HAP-1 (cell line): ENCODE results near the gene PHF21A.

Experiments
- DNase-seq, 2 experiments: peaks; one replicate each; pipeline ENCODE4 v3.0.0-alpha.2; 2016 to 2020; ENCODE audit warnings: low spot score in 2 of 2
- H3K27me3 ChIP-seq: fragments of 250-450 bp; sonication (Bioruptor Pico); 2 replicates; pipeline ENCODE4 v1.5.1; 2020; ENCODE audit warnings: low read depth, mild to moderate bottlenecking, moderate library complexity
- H3K36me3 ChIP-seq: fragments of 250-450 bp; sonication (Bioruptor Pico); replicated peaks from 2 replicates; pipeline ENCODE4 v1.5.1; 2020; ENCODE audit warnings: mild to moderate bottlenecking
- H3K4me1 ChIP-seq: fragments of 250-450 bp; sonication (Bioruptor Pico); 2 replicates; pipeline ENCODE4 v1.5.1; 2020; ENCODE audit warnings: mild to moderate bottlenecking
- H3K4me3 ChIP-seq: fragments of 250-450 bp; sonication (Bioruptor Pico); 2 replicates; pipeline ENCODE4 v1.5.1; 2020; ENCODE audit warnings: mild to moderate bottlenecking, moderate library complexity
- H3K9me3 ChIP-seq: fragments of 250-450 bp; sonication (Bioruptor Pico); 2 replicates; pipeline ENCODE4 v1.5.1; 2020; ENCODE audit warnings: mild to moderate bottlenecking, moderate library complexity
- in situ Hi-C: fragments of 300-500 bp; cut with MboI; formaldehyde crosslinking; loops from 3 replicates; pipeline ENCODE4 v1.14.3; 2020; ENCODE audit warnings: low sequenced_read_pairs, inconsistent platforms, mixed read lengths

Gene PHF21A

DNA sequence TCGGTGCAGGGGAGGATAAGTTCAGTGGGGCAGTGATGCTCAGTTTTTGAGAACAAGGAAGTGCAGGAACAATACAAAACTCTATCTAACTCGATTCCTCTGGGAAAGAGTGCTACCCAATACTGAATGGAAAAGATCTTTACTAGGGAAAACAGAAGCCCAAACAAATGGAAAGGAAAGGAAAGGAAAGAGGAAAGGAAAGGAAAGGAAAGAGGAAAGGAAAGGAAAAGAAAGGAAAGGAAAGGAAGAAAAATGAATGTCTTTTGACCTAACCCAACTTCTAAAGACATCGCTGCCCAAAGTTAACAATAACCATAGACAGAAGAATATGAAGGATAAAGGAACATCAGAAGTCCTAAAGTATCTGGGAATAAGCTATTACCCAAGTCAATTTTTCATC is 41.6 kb downstream of the PHF21A start:
- no peak for DNase-seq
- Histone ChIP-seq H3K36me3 (peaks cover 11% of the 10 kb centered on the region), H3K4me3 (no peak overlapping the region), H3K9me3 (no peaks in the 10 kb centered on the region), H3K4me1 (no peaks in the 10 kb centered on the region), H3K27me3 (no peaks in the 10 kb centered on the region)
- in situ Hi-C loops: no loop called here

DNA sequence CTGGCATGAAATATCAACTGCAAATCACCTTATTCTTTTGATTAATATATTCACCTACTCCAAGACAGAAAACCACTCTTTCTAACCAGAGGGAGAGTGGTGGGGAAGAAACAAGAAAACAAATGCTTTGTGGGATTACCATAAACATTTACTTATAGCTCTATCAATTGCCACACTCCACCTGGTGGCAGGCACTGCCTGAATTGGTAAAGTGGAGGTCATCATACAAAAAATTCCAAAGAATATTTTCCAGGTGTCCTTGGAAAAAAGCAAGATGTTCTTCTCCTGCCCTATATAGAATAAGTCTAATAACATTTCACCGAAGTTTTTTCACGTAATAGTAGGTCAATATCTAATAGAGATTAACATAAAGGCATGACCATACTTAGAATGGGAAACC is 45.3 kb downstream of the PHF21A start:
- Histone ChIP-seq H3K36me3 (peaks cover 6% of the 10 kb centered on the region; the same call in 1 of the 2 replicates), H3K4me3 (no peak overlapping the region), H3K4me1 (no peaks in the 10 kb centered on the region), H3K9me3 (no peaks in the 10 kb centered on the region), H3K27me3 (no peaks in the 10 kb centered on the region)
- no peak for DNase-seq
- in situ Hi-C loops: no loop called here

DNA sequence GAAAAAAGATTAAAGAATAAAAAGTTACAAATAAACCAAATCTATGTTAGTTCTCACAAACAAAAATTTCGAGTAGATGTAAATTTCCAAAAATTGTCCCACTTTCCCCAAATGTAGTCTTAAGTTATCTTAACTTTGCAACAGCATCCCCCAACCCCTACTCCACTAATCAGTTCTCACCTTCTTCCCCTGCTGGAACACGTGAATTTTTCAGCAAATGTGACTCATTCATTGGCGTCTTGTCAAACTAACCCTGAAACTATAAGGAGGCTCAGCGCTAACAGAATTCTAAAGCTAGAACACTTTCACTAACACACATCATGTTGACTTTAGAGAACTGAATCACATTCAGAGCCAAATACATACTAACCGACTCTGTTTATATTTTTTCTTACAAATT is 46.1 kb downstream of the PHF21A start:
- no peaks in the 10 kb centered on the region for H3K27me3 ChIP-seq
- no peaks in the 10 kb centered on the region for H3K9me3 ChIP-seq
- DNase-seq: no peak
- in situ Hi-C loops: no loop called here
- H3K36me3 ChIP-seq: peaks cover 6% of the 10 kb centered on the region; the same call in 1 of the 2 replicates
- no peak overlapping the region for H3K4me3 ChIP-seq
- no peaks in the 10 kb centered on the region for H3K4me1 ChIP-seq

- Histone ChIP-seq H3K4me1 (no peaks in the 10 kb centered on the region), H3K4me3 (no peak overlapping the region), H3K36me3 (peaks cover 6% of the 10 kb centered on the region; the same call in 1 of the 2 replicates), H3K9me3 (no peaks in the 10 kb centered on the region), H3K27me3 (no peaks in the 10 kb centered on the region)
- in situ Hi-C loops: no loop called here
- no peak for DNase-seq
These were observed 47.6 kb downstream of the PHF21A start for GRCh38 chr11:46073632-46074031.

DNA sequence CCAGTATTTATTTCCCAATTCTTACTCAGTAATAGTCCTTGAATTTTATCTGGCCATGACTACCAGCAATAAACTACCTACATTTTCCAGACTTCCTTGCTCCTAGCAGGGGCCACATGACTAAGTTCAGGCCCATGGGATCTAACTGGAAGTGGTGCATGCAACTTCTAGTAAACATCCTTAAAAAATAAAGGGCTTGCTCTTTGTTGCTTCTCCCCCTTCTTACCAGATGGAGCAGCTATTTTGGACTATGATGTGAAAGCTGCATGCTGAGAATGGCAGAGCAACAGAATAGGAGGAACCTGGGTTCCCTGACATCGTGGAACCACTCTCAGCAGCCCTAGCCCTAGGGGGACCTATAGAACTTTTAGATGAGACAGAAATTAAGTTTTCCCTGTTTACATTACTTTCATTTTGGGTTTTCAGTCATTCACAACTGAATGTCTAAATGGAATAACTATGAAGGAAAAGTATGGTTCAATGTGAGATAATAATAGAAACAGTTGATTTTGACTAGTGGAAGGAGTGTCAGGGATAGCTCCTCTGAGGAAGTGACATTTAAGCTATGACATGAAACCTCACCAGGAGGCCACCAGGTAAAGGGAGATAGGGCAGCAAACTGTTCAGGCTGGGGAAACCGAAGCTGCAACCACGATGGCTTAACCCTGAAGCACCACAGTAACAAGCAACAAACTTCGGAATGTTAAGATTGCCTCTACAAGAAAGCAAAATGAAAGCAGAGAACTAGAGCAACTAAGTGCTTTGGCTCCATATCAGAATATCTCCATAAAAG is 48.9 kb downstream of the PHF21A start:
- DNase-seq: no peak
- Histone ChIP-seq H3K36me3 (peaks cover 6% of the 10 kb centered on the region; the same call in 1 of the 2 replicates), H3K4me3 (no peak overlapping the region), H3K27me3 (no peaks in the 10 kb centered on the region), H3K9me3 (no peaks in the 10 kb centered on the region), H3K4me1 (no peaks in the 10 kb centered on the region)
- in situ Hi-C loops: no loop called here

DNA sequence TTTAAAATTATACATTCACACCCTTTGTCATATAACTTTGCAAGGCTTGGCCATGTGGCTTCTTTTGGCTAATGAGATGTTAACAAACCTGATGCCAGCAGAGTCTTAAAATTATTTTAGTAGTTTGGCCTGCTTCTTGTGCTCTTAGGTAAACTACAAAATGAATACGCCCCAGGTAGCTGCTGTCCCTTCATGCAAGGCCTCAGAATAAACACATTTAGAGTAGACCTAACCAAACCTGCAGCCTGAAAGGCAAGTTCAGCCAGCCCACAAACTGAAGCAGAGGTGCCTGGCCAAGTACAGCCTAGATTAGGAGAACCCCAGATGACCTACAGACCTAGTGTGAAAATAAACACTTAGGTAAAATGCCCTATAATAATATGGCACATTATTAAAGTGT is 50.2 kb downstream of the PHF21A start:
- Histone ChIP-seq H3K9me3 (no peaks in the 10 kb centered on the region), H3K36me3 (no peaks in the 10 kb centered on the region; the same call in 1 of the 2 replicates), H3K4me1 (no peaks in the 10 kb centered on the region), H3K27me3 (no peaks in the 10 kb centered on the region), H3K4me3 (no peak overlapping the region)
- in situ Hi-C loops: no loop called here
- DNase-seq: no peak

DNA sequence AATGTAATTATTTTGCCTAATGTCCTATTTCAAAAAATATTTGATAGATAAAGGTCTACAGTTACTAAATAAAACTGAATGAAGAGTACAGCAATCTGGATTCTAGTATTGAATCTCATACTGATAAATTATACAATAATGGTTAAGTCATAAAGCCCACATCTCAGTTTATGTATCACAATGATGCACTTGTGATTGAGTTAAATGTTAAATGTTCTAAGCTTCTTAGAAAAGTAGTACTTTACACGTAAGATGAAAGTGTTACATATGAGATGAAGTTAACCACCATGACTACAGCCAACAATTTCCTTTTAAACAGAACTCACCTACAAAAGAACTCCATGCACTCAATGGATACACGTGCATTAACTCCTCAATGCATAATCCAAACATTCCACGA is 51.7 kb downstream of the PHF21A start:
- Histone ChIP-seq H3K9me3 (no peaks in the 10 kb centered on the region), H3K27me3 (no peaks in the 10 kb centered on the region), H3K36me3 (no peaks in the 10 kb centered on the region), H3K4me3 (no peak overlapping the region), H3K4me1 (no peaks in the 10 kb centered on the region)
- DNase-seq: no peak
- in situ Hi-C loops: no loop called here

DNA sequence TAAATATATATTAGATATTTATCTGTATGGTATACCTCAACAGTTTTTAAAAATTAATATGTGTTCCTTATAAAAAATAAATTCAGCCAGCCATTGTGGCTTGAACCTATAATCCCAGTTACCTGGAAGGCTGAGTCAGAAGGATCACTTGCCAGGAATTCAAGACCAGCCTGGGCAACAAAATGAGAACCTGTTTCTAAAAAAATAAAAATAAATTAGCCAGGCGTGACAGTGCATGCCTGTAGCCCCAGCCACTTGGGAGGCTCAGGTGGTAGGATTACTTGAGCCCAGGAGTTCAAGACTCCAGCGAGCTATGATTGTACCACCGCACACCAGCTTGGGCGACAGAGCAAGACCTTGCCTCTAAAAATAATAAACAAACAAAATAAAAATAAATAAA is 54.9 kb downstream of the PHF21A start:
- in situ Hi-C loops: no loop called here
- H3K4me3 ChIP-seq: no peak overlapping the region
- H3K4me1 ChIP-seq: no peaks in the 10 kb centered on the region
- no peak for DNase-seq
- H3K9me3 ChIP-seq: no peaks in the 10 kb centered on the region
- H3K27me3 ChIP-seq: no peaks in the 10 kb centered on the region
- no peaks in the 10 kb centered on the region for H3K36me3 ChIP-seq

GRCh38 chr11:46065681-46066080 is 55.6 kb downstream of the PHF21A start:
- no peak for DNase-seq
- in situ Hi-C loops: no loop called here
- Histone ChIP-seq H3K4me1 (no peaks in the 10 kb centered on the region), H3K27me3 (no peaks in the 10 kb centered on the region), H3K4me3 (no peak overlapping the region), H3K36me3 (no peaks in the 10 kb centered on the region), H3K9me3 (no peaks in the 10 kb centered on the region)

DNA sequence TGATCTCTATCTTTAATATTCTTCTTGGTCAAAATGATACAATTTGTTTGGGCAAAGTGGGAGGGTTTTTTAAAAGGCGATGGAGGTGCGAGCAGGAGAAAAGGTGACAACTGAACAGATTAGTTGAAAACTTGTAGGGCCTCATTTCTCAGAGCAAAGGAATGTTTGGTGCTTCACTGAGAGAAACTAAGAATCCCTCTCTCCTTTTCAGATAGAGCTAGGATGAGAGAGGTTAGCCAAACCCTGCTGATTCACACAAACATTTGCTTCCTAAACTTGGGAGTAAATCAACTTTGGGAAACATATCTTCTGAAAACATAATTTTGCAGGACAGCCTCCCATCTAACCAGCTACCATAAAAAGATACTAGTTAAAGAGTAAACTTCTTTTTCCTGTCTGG is 57.0 kb downstream of the PHF21A start:
- in situ Hi-C loops: no loop called here
- no peaks in the 10 kb centered on the region for H3K4me1 ChIP-seq
- no peak for DNase-seq
- H3K4me3 ChIP-seq: no peak overlapping the region
- no peaks in the 10 kb centered on the region for H3K36me3 ChIP-seq
- no peaks in the 10 kb centered on the region for H3K9me3 ChIP-seq
- H3K27me3 ChIP-seq: no peaks in the 10 kb centered on the region

- DNase-seq: no peak
- Histone ChIP-seq H3K27me3 (no peaks in the 10 kb centered on the region), H3K9me3 (no peaks in the 10 kb centered on the region), H3K4me1 (no peaks in the 10 kb centered on the region), H3K36me3 (no peaks in the 10 kb centered on the region), H3K4me3 (no peak overlapping the region)
- in situ Hi-C loops: no loop called here
These were observed 58.1 kb downstream of the PHF21A start for GRCh38 chr11:46063138-46063537.

- Histone ChIP-seq H3K36me3 (no peaks in the 10 kb centered on the region), H3K4me1 (peaks cover 8% of the 10 kb centered on the region), H3K27me3 (no peaks in the 10 kb centered on the region), H3K4me3 (no peak overlapping the region), H3K9me3 (no peaks in the 10 kb centered on the region)
- in situ Hi-C loops: no loop called here
- no peak for DNase-seq
These were observed 61.2 kb downstream of the PHF21A start for GRCh38 chr11:46060013-46060412.

- in situ Hi-C loops: no loop called here
- no peaks in the 10 kb centered on the region for H3K27me3 ChIP-seq
- no peak for DNase-seq
- H3K4me3 ChIP-seq: no peak overlapping the region
- H3K36me3 ChIP-seq: no peaks in the 10 kb centered on the region
- no peaks in the 10 kb centered on the region for H3K9me3 ChIP-seq
- peaks cover 8% of the 10 kb centered on the region for H3K4me1 ChIP-seq
These were observed 63.8 kb downstream of the PHF21A start for GRCh38 chr11:46057489-46057888.

DNA sequence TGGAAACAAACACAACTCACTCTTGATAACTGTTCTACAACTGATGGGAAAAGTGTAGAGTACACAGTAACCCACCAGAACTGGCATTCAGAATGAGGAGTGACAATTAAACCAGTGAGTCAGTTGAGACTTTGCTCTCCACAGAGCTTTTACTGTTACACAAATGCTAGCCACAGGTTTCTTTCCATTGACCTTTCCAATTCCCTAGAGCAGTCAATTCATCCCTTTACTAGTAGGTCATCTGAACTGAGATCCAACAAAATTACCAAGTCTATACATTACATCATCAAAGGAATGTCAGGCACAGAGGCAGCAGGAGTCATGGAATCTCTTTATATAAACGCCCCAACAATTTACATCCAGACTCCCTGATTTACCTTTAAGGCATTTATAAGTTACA is 65.9 kb downstream of the PHF21A start:
- Histone ChIP-seq H3K9me3 (no peaks in the 10 kb centered on the region), H3K36me3 (no peaks in the 10 kb centered on the region), H3K4me1 (peaks cover 17% of the 10 kb centered on the region), H3K27me3 (no peaks in the 10 kb centered on the region), H3K4me3 (no peak overlapping the region)
- DNase-seq: peak in 1 of 2 experiments; percentile 63
- in situ Hi-C loops: no loop called here

DNA sequence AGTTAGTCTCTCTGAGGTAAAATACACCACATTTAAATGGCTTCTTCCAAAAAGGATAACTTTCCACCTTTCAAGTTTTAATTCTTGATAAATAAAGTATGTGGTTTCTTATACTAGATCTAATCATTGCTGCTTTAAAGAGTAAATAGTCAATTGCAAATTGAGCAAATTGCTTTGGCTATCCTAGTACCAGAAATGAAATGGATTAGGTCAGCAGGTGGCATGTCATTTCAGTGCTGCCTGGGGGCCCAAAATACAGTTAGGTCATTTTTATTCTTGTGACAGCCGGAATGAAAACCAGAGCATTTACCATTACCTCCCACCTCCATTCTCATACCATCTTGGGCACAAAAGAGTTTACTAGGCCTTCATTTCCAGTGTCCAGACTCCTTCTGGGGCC is 70.2 kb downstream of the PHF21A start:
- Histone ChIP-seq H3K4me1 (peaks cover 27% of the 10 kb centered on the region), H3K9me3 (no peaks in the 10 kb centered on the region), H3K4me3 (no peak overlapping the region), H3K27me3 (no peaks in the 10 kb centered on the region), H3K36me3 (no peaks in the 10 kb centered on the region)
- in situ Hi-C loops: no loop called here
- no peak for DNase-seq
